GM19043 (cell line): ENCODE results near the gene ISM1.

Experiments used
- ATAC-seq: cut with Tn5 transposase; IDR thresholded peaks from one replicate; pipeline ENCODE4 v1.9.1; 2021; ENCODE audit warnings: low read depth; ENCODE audit not compliant: unreplicated experiment

ISM1 gene

GRCh38 chr20:13302647-13303450 lies 81.8 kb downstream of the ISM1 start:
- ATAC-seq = peak; percentile 74

GRCh38 chr20:13305284-13305683 lies 84.2 kb downstream of the ISM1 start:
- ATAC-seq = no peak

- ATAC-seq = no peak
These were observed 86.6 kb downstream of the ISM1 start for GRCh38 chr20:13307562-13308163.

GRCh38 chr20:13312300-13312699 lies 91.2 kb downstream of the ISM1 start:
- ATAC-seq = no peak

- ATAC-seq = no peak
These were observed 92.1 kb downstream of the ISM1 start for GRCh38 chr20:13313201-13313600.

GRCh38 chr20:13317439-13317838 lies 96.4 kb downstream of the ISM1 start:
- no peak for ATAC-seq

GRCh38 chr20:13318871-13319521 lies 97.9 kb downstream of the ISM1 start:
- ATAC-seq = no peak

- ATAC-seq = no peak
These were observed 99.6 kb downstream of the ISM1 start for GRCh38 chr20:13320702-13321101.

- ATAC-seq = no peak
These were observed 100.3 kb downstream of the ISM1 start for GRCh38 chr20:13321416-13321815.

- ATAC-seq = no peak
These were observed 101.1 kb downstream of the ISM1 start for GRCh38 chr20:13322198-13322597.

- no peak for ATAC-seq
These were observed 101.5 kb downstream of the ISM1 start for GRCh38 chr20:13322621-13323020.

GRCh38 chr20:13325033-13325432 lies 104.0 kb downstream of the ISM1 start:
- no peak for ATAC-seq

- ATAC-seq = no peak
These were observed 104.8 kb downstream of the ISM1 start for GRCh38 chr20:13325796-13326340.

- no peak for ATAC-seq
These were observed 110.5 kb downstream of the ISM1 start for GRCh38 chr20:13331536-13331935.

GRCh38 chr20:13333036-13333435 lies 112.0 kb downstream of the ISM1 start:
- ATAC-seq = no peak

GRCh38 chr20:13333793-13334192 lies 112.7 kb downstream of the ISM1 start:
- ATAC-seq = no peak

GRCh38 chr20:13336308-13337089 lies 115.4 kb downstream of the ISM1 start:
- no peak for ATAC-seq

GRCh38 chr20:13337090-13337784 lies 116.2 kb downstream of the ISM1 start:
- ATAC-seq = no peak

- no peak for ATAC-seq
These were observed 117.1 kb downstream of the ISM1 start for GRCh38 chr20:13338097-13338661.

- ATAC-seq = no peak
These were observed 117.9 kb downstream of the ISM1 start for GRCh38 chr20:13338999-13339411.
